HEK293 (cell line): ENCODE measurements around the gene ACTG1.

Experiments
- CTCF ChIA-PET: fragments of 350-600 bp; formaldehyde crosslinking; extraction: SDS; loops from one replicate; lab custom pipeline; 2021; ENCODE audit warnings: antibody characterized with exemption; lab: Yijun Ruan, JAX
- POLR2A ChIA-PET: fragments of 300-600 bp; formaldehyde crosslinking; extraction: SDS; loops from one replicate; lab custom pipeline; 2020; ENCODE audit warnings: antibody characterized with exemption, inconsistent platforms; lab: Yijun Ruan, JAX
- H3K27ac ChIP-seq: fragments of 200-500 bp; sonication (Bioruptor generic); 2 replicates; pipeline ENCODE4 v1.5.1; 2014; ENCODE audit warnings: low read depth, low read length, control low read depth, inconsistent platforms; ENCODE audit errors: extremely low read depth
- H3K36me3 ChIP-seq, 2 experiments: fragments of 200-500 bp in 1 of 2; sonication (Bioruptor generic) in 1 of 2; 1 replicate in 1 of 2; 2 replicates in 1 of 2; pipeline ENCODE4 v1.5.1; 2014 to 2017; ENCODE audit warnings: inconsistent platforms in 2 of 2, low read length in 2 of 2; ENCODE audit not compliant: control insufficient read depth in 2 of 2, insufficient read depth in 1 of 2
- H3K4me1 ChIP-seq: fragments of 200-500 bp; sonication (Bioruptor generic); 2 replicates; pipeline ENCODE4 v1.5.1; 2014; ENCODE audit warnings: mild to moderate bottlenecking, low read length, inconsistent platforms; ENCODE audit not compliant: control insufficient read depth, insufficient read depth
- H3K4me3 ChIP-seq: 2 replicates; pipeline ENCODE4 v1.5.1; 2011; ENCODE audit warnings: low read depth, mild to moderate bottlenecking, control low read depth, low read length, moderate library complexity
- H3K9me3 ChIP-seq: fragments of 200-500 bp; sonication (Bioruptor generic); 2 replicates; pipeline ENCODE4 v1.5.1; 2014; ENCODE audit warnings: low read depth, low read length, inconsistent platforms; ENCODE audit not compliant: control insufficient read depth, insufficient read depth
- ATF2 ChIP-seq: fragments of 450-650 bp; formaldehyde crosslinking; IDR thresholded peaks from 2 replicates; pipeline ENCODE4 v1.5.1; 2016; ENCODE audit warnings: missing biosample characterization, missing genetic modification characterization, low read depth
- CTCF ChIP-seq: fragments of 450-650 bp; formaldehyde crosslinking; IDR thresholded peaks from 2 replicates; pipeline ENCODE4 v1.5.1; 2016; ENCODE audit warnings: missing biosample characterization, missing genetic modification characterization
- GLIS2 ChIP-seq: fragments of 450-650 bp; formaldehyde crosslinking; IDR thresholded peaks from 2 replicates; pipeline ENCODE4 v1.5.1; 2016; ENCODE audit warnings: missing biosample characterization, missing genetic modification characterization
- HIC1 ChIP-seq: fragments of 450-650 bp; formaldehyde crosslinking; IDR thresholded peaks from 2 replicates; pipeline ENCODE4 v1.5.1; 2016; ENCODE audit warnings: missing biosample characterization, missing genetic modification characterization
- KLF16 ChIP-seq: fragments of 450-650 bp; formaldehyde crosslinking; IDR thresholded peaks from 2 replicates; pipeline ENCODE4 v1.5.1; 2017; ENCODE audit warnings: missing biosample characterization, missing genetic modification characterization
- MZF1 ChIP-seq: fragments of 450-650 bp; formaldehyde crosslinking; IDR thresholded peaks from 2 replicates; pipeline ENCODE4 v1.5.1; 2017; ENCODE audit warnings: missing biosample characterization, missing genetic modification characterization, borderline replicate concordance
- ZBTB7A ChIP-seq: fragments of 450-650 bp; formaldehyde crosslinking; IDR thresholded peaks from 2 replicates; pipeline ENCODE4 v1.5.1; 2016; ENCODE audit warnings: low read depth, missing biosample characterization, missing genetic modification characterization
- ZNF112 ChIP-seq: fragments of 450-650 bp; formaldehyde crosslinking; IDR thresholded peaks from 2 replicates; pipeline ENCODE4 v1.5.0; 2017; ENCODE audit warnings: missing biosample characterization, missing genetic modification characterization
- ZNF157 ChIP-seq: fragments of 450-650 bp; formaldehyde crosslinking; IDR thresholded peaks from 2 replicates; pipeline ENCODE4 v1.5.1; 2016; ENCODE audit warnings: missing biosample characterization, missing genetic modification characterization
- ZNF184 ChIP-seq: fragments of 450-650 bp; IDR thresholded peaks from 2 replicates; pipeline ENCODE4 v1.5.1; 2018; ENCODE audit warnings: missing biosample characterization, mild to moderate bottlenecking, missing genetic modification characterization
- ZNF280C ChIP-seq: fragments of 450-650 bp; formaldehyde crosslinking; IDR thresholded peaks from 2 replicates; pipeline ENCODE4 v1.5.1; 2016; ENCODE audit warnings: missing biosample characterization, missing genetic modification characterization
- ZNF311 ChIP-seq: fragments of 450-650 bp; formaldehyde crosslinking; IDR thresholded peaks from 2 replicates; pipeline ENCODE4 v1.5.1; 2017; ENCODE audit warnings: missing biosample characterization, missing genetic modification characterization, borderline replicate concordance
- ZNF341 ChIP-seq: fragments of 450-650 bp; formaldehyde crosslinking; IDR thresholded peaks from 2 replicates; pipeline ENCODE4; 2016; ENCODE audit warnings: low read depth, missing biosample characterization, missing genetic modification characterization
- ZNF350 ChIP-seq: fragments of 450-650 bp; formaldehyde crosslinking; IDR thresholded peaks from 2 replicates; pipeline ENCODE4 v1.5.0; 2017; ENCODE audit warnings: missing biosample characterization, mild to moderate bottlenecking, missing genetic modification characterization
- ZNF354C ChIP-seq: fragments of 450-650 bp; formaldehyde crosslinking; IDR thresholded peaks from 2 replicates; pipeline ENCODE4 v1.5.1; 2016; ENCODE audit warnings: missing biosample characterization, missing genetic modification characterization, low read depth, borderline replicate concordance
- ZNF621 ChIP-seq: fragments of 450-650 bp; formaldehyde crosslinking; IDR thresholded peaks from 2 replicates; pipeline ENCODE4 v1.5.1; 2017; ENCODE audit warnings: missing biosample characterization, missing genetic modification characterization
- ZNF777 ChIP-seq: fragments of 450-650 bp; formaldehyde crosslinking; IDR thresholded peaks from 2 replicates; pipeline ENCODE4 v1.5.1; 2017; ENCODE audit warnings: missing biosample characterization, missing genetic modification characterization, borderline replicate concordance
- ZNF843 ChIP-seq: fragments of 450-650 bp; formaldehyde crosslinking; IDR thresholded peaks from 2 replicates; pipeline ENCODE4 v1.5.1; 2016; ENCODE audit warnings: missing biosample characterization, missing genetic modification characterization
- ZSCAN30 ChIP-seq: fragments of 450-650 bp; IDR thresholded peaks from 2 replicates; pipeline ENCODE4 v1.5.1; 2018; ENCODE audit warnings: missing biosample characterization, mild to moderate bottlenecking, missing genetic modification characterization, moderate library complexity

Gene ACTG1

GRCh38 chr17:81538651-81539570 is 26.3 kb upstream of the ACTG1 start:
- H3K4me1 ChIP-seq, result no peaks in the 10 kb centered on the region
- peaks cover 0 to 50% of the 10 kb centered on the region in 2 experiments; a peak in 2 of 3 replicates for H3K36me3 ChIP-seq
- ChIA-PET CTCF (interaction anchor here (0.6 to 1.6 kb wide), 7 partner anchors 19 to 286 kb away, joined by 3 to 9 read pairs (median 5); no protein-coding TSS in a partner anchor), POLR2A (interaction anchor here (0.8 to 1.0 kb wide), 4 partner anchors 10 to 28 kb away, joined by 3 to 4 read pairs (median 3); no protein-coding TSS in a partner anchor)
- H3K27ac ChIP-seq, result no peak overlapping the region
- no peak overlapping the region for H3K4me3 ChIP-seq
- H3K9me3 ChIP-seq, result no peaks in the 10 kb centered on the region
- no peak for TF ChIP-seq ZNF777 (tag by site-specific recombination)
- no peak for TF ChIP-seq ZNF843 (tag by site-specific recombination)
- no peak for TF ChIP-seq ZNF184 (tag by site-specific recombination)
- TF ChIP-seq ZNF621 (tag by site-specific recombination), result no peak
- TF ChIP-seq ZNF157, result no peak
- TF ChIP-seq ZNF354C (tag by site-specific recombination), result no peak

- no peak overlapping the region for H3K27ac ChIP-seq
- peaks cover 0 to 41% of the 10 kb centered on the region in 2 experiments; a peak in 2 of 3 replicates for H3K36me3 ChIP-seq
- no peak overlapping the region for H3K4me3 ChIP-seq
- H3K9me3 ChIP-seq, result no peaks in the 10 kb centered on the region
- no peak for TF ChIP-seq ZNF350 (tag by site-specific recombination)
- 0 out of 2 replicates have a peak, but pooled peaks have one; percentile 17 for TF ChIP-seq GLIS2 (tag by site-specific recombination)
- TF ChIP-seq, all 188 proteins: peak for 1
- ChIA-PET POLR2A (interaction anchor here (0.8 to 1.0 kb wide), 4 partner anchors 9 to 29 kb away, joined by 3 to 4 read pairs (median 3); no protein-coding TSS in a partner anchor), CTCF (interaction anchor here (0.7 to 1.6 kb wide), 8 partner anchors 15 to 285 kb away, joined by 3 to 9 read pairs (median 4); no protein-coding TSS in a partner anchor)
- no peaks in the 10 kb centered on the region for H3K4me1 ChIP-seq
These were observed 25.4 kb upstream of the ACTG1 start for GRCh38 chr17:81537856-81538555.

- Histone ChIP-seq H3K27ac (no peak overlapping the region), H3K4me3 (no peak overlapping the region), H3K9me3 (no peaks in the 10 kb centered on the region), H3K36me3 (peaks cover 0 to 35% of the 10 kb centered on the region in 2 experiments; a peak in 2 of 3 replicates), H3K4me1 (no peaks in the 10 kb centered on the region)
- POLR2A ChIA-PET, result interaction anchor here (1.0 kb wide), 1 partner anchor 15 kb away, joined by 3 read pairs; no protein-coding TSS in a partner anchor
- CTCF ChIA-PET, result interaction anchor here (0.6 to 1.6 kb wide), 6 partner anchors 15 to 464 kb away, joined by 3 to 9 read pairs (median 4); no protein-coding TSS in a partner anchor
- TF ChIP-seq ATF2 (tag by site-specific recombination) (no peak), ZNF112 (tag by site-specific recombination) (no peak), ZNF341 (0 out of 2 replicates have a peak, but pooled peaks have one; percentile 56), KLF16 (no peak), ZSCAN30 (no peak), ZNF280C (tag by site-specific recombination) (no peak), ZNF354C (tag by site-specific recombination) (no peak), ZNF311 (tag by site-specific recombination) (no peak), HIC1 (tag by site-specific recombination) (peak; percentile 84), ZBTB7A (tag by site-specific recombination) (0 out of 2 replicates have a peak, but pooled peaks have one; percentile 22), CTCF (tag by site-specific recombination) (peak; percentile 75), MZF1 (no peak)
These were observed 24.8 kb upstream of the ACTG1 start for GRCh38 chr17:81537343-81537855.
